Activated CD4-positive, alpha-beta T cell treated with anti-CD3 and anti-CD28 coated beads, Interleukin-2, amount 10 ng/mL, durations not matched to agents 7 days and 5 days (primary cell): ENCODE results near the gene TNFRSF12A. TPM values are rescaled to one million over a fixed set of nuclear protein-coding genes. Genes with fewer than 3 reads are reported as not detected.
A peak's percentile ranks its signal among the peaks of the same experiment; 100 is the strongest.

Experiments used
- CTCF ChIA-PET: fragments of 350-600 bp; sonication (Branson Sonifier 250); formaldehyde crosslinking; loops from one replicate; lab custom pipeline; 2021; ENCODE audit warnings: antibody characterized with exemption; lab: Charles Lee
- POLR2A ChIA-PET: fragments of 350-600 bp; sonication (Branson Sonifier 250); formaldehyde crosslinking; loops from one replicate; lab custom pipeline; 2021; ENCODE audit warnings: antibody characterized with exemption; lab: Charles Lee
- DNase-seq: peaks from one replicate; pipeline ENCODE4 v3.0.0-alpha.2; 2020
- H3K27ac Mint-ChIP-seq: one replicate; pipeline ENCODE4 v1.8.0; 2021; ENCODE audit warnings: mild to moderate bottlenecking, moderate library complexity, mixed read lengths
- H3K27me3 Mint-ChIP-seq: one replicate; pipeline ENCODE4 v1.8.0; 2021; ENCODE audit warnings: mixed read lengths
- H3K36me3 Mint-ChIP-seq: one replicate; pipeline ENCODE4 v1.8.0; 2021; ENCODE audit warnings: low read depth, mixed read lengths
- H3K4me1 Mint-ChIP-seq: one replicate; pipeline ENCODE4 v1.8.0; 2021; ENCODE audit warnings: mixed read lengths
- H3K4me3 Mint-ChIP-seq: one replicate; pipeline ENCODE4 v1.8.0; 2021; ENCODE audit warnings: mild to moderate bottlenecking, moderate library complexity, mixed read lengths
- H3K9me3 Mint-ChIP-seq: one replicate; pipeline ENCODE4 v1.8.0; 2021; ENCODE audit warnings: mixed read lengths
- total RNA-seq, 2 experiments: library from RNA; stranded (reverse); gene quantifications; one replicate each; pipeline ENCODE4 v1.2.3, GENCODE V29; 2021

Gene TNFRSF12A
- total RNA-seq, 2 experiments from 2014 or later, result 1.8 to 2.1 TPM

DNA sequence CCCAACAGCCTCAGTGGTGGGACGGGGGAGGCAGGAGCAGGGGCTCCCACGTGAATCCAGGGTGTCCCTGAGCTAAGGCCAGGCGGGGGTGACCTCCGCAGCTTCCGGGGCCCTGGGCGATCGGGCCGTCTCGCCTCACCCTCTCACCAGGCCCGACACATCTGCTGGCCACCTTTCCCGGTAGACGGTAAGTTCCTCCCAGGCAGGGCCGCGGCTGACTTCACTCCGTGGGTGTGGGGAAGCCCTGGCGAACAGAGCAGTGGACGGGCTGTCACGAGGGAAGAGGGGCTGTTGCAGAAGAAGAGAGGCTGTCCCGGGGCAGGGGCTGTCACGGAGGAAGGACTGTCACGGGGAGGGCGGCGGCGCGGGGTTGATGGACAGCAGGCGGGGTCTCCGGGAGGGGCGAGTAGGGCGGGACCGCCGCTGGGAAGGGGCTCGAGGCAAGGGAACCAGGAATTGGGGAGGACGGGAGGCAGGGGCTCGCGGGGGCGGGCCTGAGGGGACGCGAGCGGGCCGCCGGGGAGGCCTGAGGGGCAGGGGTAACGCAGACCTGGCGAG is 40.4 kb upstream of the TNFRSF12A start:
- Mint-ChIP-seq H3K4me1 (peaks cover 44% of the 10 kb centered on the region), H3K9me3 (no peaks in the 10 kb centered on the region), H3K27ac (peak overlapping the region; percentile 92), H3K4me3 (peak overlapping the region; percentile 89), H3K27me3 (no peaks in the 10 kb centered on the region), H3K36me3 (peaks cover 5% of the 10 kb centered on the region)
- peak; percentile 41 for DNase-seq
- POLR2A ChIA-PET, result interaction anchor here (0.6 to 1.0 kb wide), 2 partner anchors 10 to 103 kb away, joined by 3 to 5 read pairs; no protein-coding TSS in a partner anchor
- CTCF ChIA-PET, result interaction anchor here (1.0 to 4.2 kb wide), 4 partner anchors 10 to 49 kb away, joined by 3 to 19 read pairs (median 10); partner anchors contain the start of gene PAQR4

GRCh38 chr16:2980227-2981176 is 39.7 kb upstream of the TNFRSF12A start, which contains the start of gene PKMYT1:
Gene PKMYT1 (minus strand): TSS chr16:2980446. CDS start chr16:2979657, 789 bp downstream.
- POLR2A ChIA-PET, result interaction anchor here (0.6 to 1.0 kb wide), 2 partner anchors 10 to 103 kb away, joined by 3 to 5 read pairs; no protein-coding TSS in a partner anchor
- Mint-ChIP-seq H3K4me1 (peaks cover 44% of the 10 kb centered on the region), H3K4me3 (peak within 1 kb of the TSS; percentile 89), H3K27me3 (no peaks in the 10 kb centered on the region), H3K27ac (peak within 1 kb of the TSS; percentile 92), H3K36me3 (peaks cover 5% of the 10 kb centered on the region), H3K9me3 (no peaks in the 10 kb centered on the region)
- peak; percentile 93 for DNase-seq
- CTCF ChIA-PET, result interaction anchor here (0.6 to 4.2 kb wide), 9 partner anchors 11 to 395 kb away, joined by 3 to 19 read pairs (median 4); partner anchors contain the start of gene PAQR4

- H3K27me3 Mint-ChIP-seq, result no peaks in the 10 kb centered on the region
- peak overlapping the region; percentile 89 for H3K4me3 Mint-ChIP-seq
- ChIA-PET CTCF (interaction anchor here (0.9 to 4.2 kb wide), 5 partner anchors 12 to 120 kb away, joined by 3 to 19 read pairs (median 4); partner anchors contain the start of gene PAQR4), POLR2A (interaction anchor here (0.6 kb wide), 1 partner anchor 26 kb away, joined by 3 read pairs; no protein-coding TSS in a partner anchor)
- no peaks in the 10 kb centered on the region for H3K9me3 Mint-ChIP-seq
- peak overlapping the region; percentile 88 for H3K27ac Mint-ChIP-seq
- no peak for DNase-seq
- H3K36me3 Mint-ChIP-seq, result peaks cover 5% of the 10 kb centered on the region
- peaks cover 44% of the 10 kb centered on the region for H3K4me1 Mint-ChIP-seq
These were observed 38.8 kb upstream of the TNFRSF12A start for GRCh38 chr16:2981177-2981898.

DNA sequence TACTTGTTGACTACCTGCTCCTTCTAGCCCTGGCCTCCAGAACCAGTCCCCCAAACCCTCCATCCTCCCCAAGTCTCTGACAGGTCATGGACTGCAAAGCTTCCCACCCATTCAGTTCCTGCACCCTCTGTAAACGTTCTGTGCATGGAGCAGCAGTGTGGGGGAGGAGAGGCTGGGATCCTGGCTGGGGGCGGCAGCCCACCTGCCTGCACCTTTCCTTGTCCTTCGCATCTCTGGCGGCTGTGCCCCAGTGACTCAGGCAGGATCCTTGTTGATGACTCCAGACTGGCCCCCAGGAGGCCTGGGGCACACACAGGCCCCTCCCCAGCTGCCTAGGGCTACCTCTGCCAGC is 38.3 kb upstream of the TNFRSF12A start:
- Mint-ChIP-seq H3K36me3 (peaks cover 5% of the 10 kb centered on the region), H3K27me3 (no peaks in the 10 kb centered on the region), H3K27ac (peak overlapping the region; percentile 88), H3K9me3 (no peaks in the 10 kb centered on the region), H3K4me3 (peak overlapping the region; percentile 89), H3K4me1 (peaks cover 43% of the 10 kb centered on the region)
- CTCF ChIA-PET, result interaction anchor here (0.9 to 4.2 kb wide), 2 partner anchors 47 to 113 kb away, joined by 3 to 16 read pairs; no protein-coding TSS in a partner anchor
- no peak for DNase-seq
- POLR2A ChIA-PET, result no interaction called here

DNA sequence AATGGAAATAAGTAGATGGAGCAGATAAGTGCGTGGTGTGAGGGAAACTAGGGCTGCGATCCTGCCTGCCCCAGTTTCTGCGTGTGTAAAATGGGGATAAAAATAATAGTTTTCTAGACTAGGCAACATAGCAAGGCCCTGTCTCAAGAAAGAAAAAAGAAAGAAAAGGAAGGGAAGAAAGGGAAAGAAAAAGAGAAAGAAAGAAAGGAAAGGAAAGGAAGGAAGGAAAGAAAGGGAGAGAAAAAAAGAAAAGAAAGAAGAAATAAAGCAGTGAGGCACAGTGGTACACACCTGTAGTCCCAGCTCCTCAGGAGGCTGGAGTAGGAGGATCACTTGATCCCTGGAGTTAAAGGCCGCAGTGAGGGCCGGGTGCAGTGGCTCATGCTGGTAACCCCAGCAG is 37.8 kb upstream of the TNFRSF12A start:
- Mint-ChIP-seq H3K27me3 (no peaks in the 10 kb centered on the region), H3K9me3 (no peaks in the 10 kb centered on the region), H3K4me3 (peak overlapping the region; percentile 89), H3K27ac (no peak overlapping the region), H3K36me3 (peaks cover 5% of the 10 kb centered on the region), H3K4me1 (peaks cover 38% of the 10 kb centered on the region)
- CTCF ChIA-PET, result interaction anchor here (0.7 to 1.5 kb wide), 4 partner anchors 9 to 155 kb away, joined by 3 to 4 read pairs (median 3); no protein-coding TSS in a partner anchor
- DNase-seq, result no peak
- POLR2A ChIA-PET, result no interaction called here

DNA sequence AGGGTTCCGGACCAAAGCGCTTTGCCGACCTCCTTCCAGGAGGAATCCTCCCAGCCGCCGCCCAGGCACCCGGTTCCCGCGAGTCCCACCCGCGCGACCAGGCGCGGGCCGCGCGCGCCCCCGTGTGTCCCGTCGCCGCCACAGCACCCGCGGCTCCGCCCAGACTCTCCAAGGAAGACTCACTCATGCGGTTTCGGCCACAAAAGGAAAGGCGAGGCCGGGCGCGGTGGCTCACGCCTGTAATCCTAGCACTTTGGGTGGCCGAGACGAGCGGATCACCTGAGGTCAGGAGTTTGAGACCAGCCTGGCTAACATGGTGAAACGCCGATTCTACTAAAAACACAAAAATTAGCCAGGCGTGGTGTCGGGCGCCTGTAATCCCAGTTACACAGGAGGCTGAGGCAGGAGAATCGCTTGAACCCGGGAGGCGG is 36.4 kb upstream of the TNFRSF12A start:
- Mint-ChIP-seq H3K27ac (peak overlapping the region; percentile 54), H3K4me3 (peak overlapping the region; percentile 44), H3K4me1 (peaks cover 27% of the 10 kb centered on the region), H3K9me3 (no peaks in the 10 kb centered on the region), H3K36me3 (no peaks in the 10 kb centered on the region), H3K27me3 (no peaks in the 10 kb centered on the region)
- DNase-seq, result peak; percentile 72
- POLR2A ChIA-PET, result no interaction called here
- CTCF ChIA-PET, result interaction anchor here (1.0 to 1.6 kb wide), 3 partner anchors 10 to 44 kb away, joined by 3 to 4 read pairs (median 4); no protein-coding TSS in a partner anchor

DNA sequence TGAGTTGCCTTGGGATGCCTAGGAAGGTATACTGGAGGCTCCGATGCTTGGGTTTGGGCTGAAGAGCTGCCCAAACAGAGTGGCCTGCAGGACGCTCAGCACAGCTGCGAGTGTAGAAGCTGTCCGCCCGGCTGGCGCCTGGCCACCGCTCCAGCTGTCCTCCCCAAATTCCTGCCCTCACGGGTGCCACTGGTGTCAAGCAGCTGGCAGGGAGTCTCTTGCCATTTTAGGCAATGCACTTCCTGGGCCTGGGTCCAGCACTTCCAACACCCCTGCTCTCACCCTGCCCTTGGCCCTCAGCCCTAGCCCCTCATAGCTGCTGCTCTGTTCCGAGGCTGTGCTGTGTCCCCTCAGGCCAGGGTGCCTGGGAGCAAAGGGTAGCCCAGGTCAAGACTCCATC is 34.7 kb upstream of the TNFRSF12A start:
- Mint-ChIP-seq H3K27me3 (no peaks in the 10 kb centered on the region), H3K4me3 (no peak overlapping the region), H3K27ac (no peak overlapping the region), H3K4me1 (peaks cover 24% of the 10 kb centered on the region), H3K36me3 (no peaks in the 10 kb centered on the region), H3K9me3 (no peaks in the 10 kb centered on the region)
- no peak for DNase-seq
- ChIA-PET POLR2A (no interaction called here), CTCF (interaction anchor here (1.1 to 1.4 kb wide), 2 partner anchors 15 to 18 kb away, joined by 3 to 5 read pairs; no protein-coding TSS in a partner anchor)

- H3K27ac Mint-ChIP-seq, result no peak overlapping the region
- POLR2A ChIA-PET, result no interaction called here
- CTCF ChIA-PET, result interaction anchor here (1.1 kb wide), 1 partner anchor 16 kb away, joined by 3 read pairs; no protein-coding TSS in a partner anchor
- H3K27me3 Mint-ChIP-seq, result no peaks in the 10 kb centered on the region
- no peaks in the 10 kb centered on the region for H3K9me3 Mint-ChIP-seq
- no peak for DNase-seq
- no peaks in the 10 kb centered on the region for H3K36me3 Mint-ChIP-seq
- no peak overlapping the region for H3K4me3 Mint-ChIP-seq
- peaks cover 22% of the 10 kb centered on the region for H3K4me1 Mint-ChIP-seq
These were observed 34.2 kb upstream of the TNFRSF12A start for GRCh38 chr16:2985893-2986355.

DNA sequence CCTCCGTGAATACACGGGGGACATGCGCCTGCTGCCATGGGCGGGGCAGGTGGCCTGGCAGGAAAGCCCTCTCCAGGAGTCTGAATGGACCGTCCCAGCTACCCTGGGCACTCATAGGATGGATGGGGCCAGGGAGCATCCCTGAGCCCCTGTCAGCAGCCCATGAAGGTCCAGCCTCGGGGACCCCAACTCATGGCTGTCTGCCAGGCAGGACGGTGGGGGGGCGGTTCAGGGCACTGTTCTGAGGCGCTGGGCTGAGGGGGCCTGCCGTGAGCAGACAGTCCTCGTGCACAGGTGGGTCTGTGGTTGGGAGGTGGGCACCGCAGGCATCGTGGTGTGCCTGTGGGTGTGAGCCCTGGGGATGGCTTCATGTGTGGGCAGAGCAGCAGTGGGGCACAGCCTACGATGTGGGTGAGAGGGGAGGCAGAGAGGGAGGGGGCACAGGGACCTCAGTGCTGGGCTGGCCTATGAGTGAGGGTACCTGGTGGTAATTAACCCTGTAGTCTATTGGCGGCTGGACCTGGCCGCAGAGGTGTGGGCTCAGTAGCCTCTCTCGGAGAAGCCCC is 33.5 kb upstream of the TNFRSF12A start:
- Mint-ChIP-seq H3K36me3 (no peaks in the 10 kb centered on the region), H3K4me3 (no peak overlapping the region), H3K27me3 (no peaks in the 10 kb centered on the region), H3K4me1 (peaks cover 14% of the 10 kb centered on the region), H3K27ac (no peak overlapping the region), H3K9me3 (no peaks in the 10 kb centered on the region)
- POLR2A ChIA-PET, result no interaction called here
- DNase-seq, result no peak
- CTCF ChIA-PET, result interaction anchor here (1.8 kb wide), 1 partner anchor 11 kb away, joined by 4 read pairs; no protein-coding TSS in a partner anchor

GRCh38 chr16:2987286-2987685 is 32.9 kb upstream of the TNFRSF12A start:
- Mint-ChIP-seq H3K4me1 (peaks cover 10% of the 10 kb centered on the region), H3K4me3 (no peak overlapping the region), H3K36me3 (no peaks in the 10 kb centered on the region), H3K9me3 (no peaks in the 10 kb centered on the region), H3K27me3 (no peaks in the 10 kb centered on the region), H3K27ac (no peak overlapping the region)
- ChIA-PET POLR2A (no interaction called here), CTCF (interaction anchor here (1.0 to 1.8 kb wide), 3 partner anchors 12 to 17 kb away, joined by 3 to 4 read pairs (median 3); no protein-coding TSS in a partner anchor)
- no peak for DNase-seq

- no peak overlapping the region for H3K4me3 Mint-ChIP-seq
- H3K36me3 Mint-ChIP-seq, result no peaks in the 10 kb centered on the region
- no peak for DNase-seq
- ChIA-PET CTCF (interaction anchor here (1.0 to 1.8 kb wide), 3 partner anchors 12 to 16 kb away, joined by 3 to 4 read pairs (median 3); no protein-coding TSS in a partner anchor), POLR2A (no interaction called here)
- H3K4me1 Mint-ChIP-seq, result peaks cover 8% of the 10 kb centered on the region
- H3K27me3 Mint-ChIP-seq, result no peaks in the 10 kb centered on the region
- no peak overlapping the region for H3K27ac Mint-ChIP-seq
- no peaks in the 10 kb centered on the region for H3K9me3 Mint-ChIP-seq
These were observed 32.3 kb upstream of the TNFRSF12A start for GRCh38 chr16:2987833-2988232.
